NCI-H1092 (cell line): ENCODE measurements around the gene NCOR2.

Source experiments
- DNase-seq: peaks from one replicate; lab custom pipeline; 2025; lab: John Stamatoyannopoulos, UW

The NCOR2 gene

GRCh38 chr12:124576061-124576650, 8.7 kb upstream of the NCOR2 start:
- DNase-seq: no peak

- DNase-seq: no peak
Measured at GRCh38 chr12:124573839-124574786, 6.7 kb upstream of the NCOR2 start.

DNA sequence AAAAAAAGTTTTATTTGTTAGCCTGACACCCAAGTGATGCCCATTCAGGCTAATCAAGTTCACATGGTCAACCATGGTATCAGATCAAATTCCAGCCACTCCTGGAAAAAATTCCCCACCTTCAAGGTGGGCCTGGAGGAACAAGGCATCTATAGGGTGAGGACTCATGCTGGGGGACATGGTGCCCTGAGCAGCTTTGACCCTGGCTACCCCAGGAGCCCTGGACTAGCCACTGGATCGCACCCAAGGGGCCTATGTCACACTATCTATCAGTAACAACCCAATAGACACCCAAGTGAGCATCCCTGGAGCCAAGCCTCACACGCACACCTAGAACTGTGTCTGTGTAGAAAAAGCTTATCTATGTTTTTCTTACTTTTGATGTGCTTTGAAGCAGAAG, 4.1 kb upstream of the NCOR2 start:
- no peak for DNase-seq

- DNase-seq: no peak
Measured at GRCh38 chr12:124570810-124571209, 3.4 kb upstream of the NCOR2 start.

GRCh38 chr12:124569375-124570148, 2.1 kb upstream of the NCOR2 start:
- DNase-seq: no peak

- DNase-seq: no peak
Measured at GRCh38 chr12:124568431-124569374, 1.3 kb upstream of the NCOR2 start.

- peak; percentile 55 for DNase-seq
Measured at GRCh38 chr12:124567673-124568373, 411 bp upstream of the NCOR2 start.

GRCh38 chr12:124566161-124566996, 1.0 kb downstream of the NCOR2 start:
- DNase-seq: no peak

DNA sequence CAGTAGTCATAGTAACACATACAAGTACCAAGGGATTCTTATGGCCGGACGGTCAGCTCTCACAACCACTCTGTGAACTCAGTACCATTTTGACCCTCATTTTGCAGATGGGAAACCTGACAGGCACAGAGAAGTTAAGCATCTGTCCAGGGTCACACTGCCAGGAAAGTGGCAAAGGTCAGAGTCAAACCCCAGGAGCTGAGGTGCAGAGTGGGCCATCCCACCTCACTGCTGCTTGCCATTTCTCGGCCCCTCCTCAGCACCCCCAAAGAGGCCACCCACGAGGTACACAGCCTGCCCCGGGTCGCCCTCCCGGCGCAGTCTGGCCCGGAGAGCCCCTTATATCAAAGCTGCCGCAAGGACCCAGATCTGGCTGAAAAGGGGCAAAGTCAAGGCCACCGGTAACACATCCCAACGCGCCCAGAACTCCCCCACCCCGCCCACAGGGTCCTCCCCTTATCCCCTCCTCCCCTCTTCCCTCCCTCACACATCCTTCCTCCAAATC, 1.7 kb downstream of the NCOR2 start:
- DNase-seq: no peak

DNA sequence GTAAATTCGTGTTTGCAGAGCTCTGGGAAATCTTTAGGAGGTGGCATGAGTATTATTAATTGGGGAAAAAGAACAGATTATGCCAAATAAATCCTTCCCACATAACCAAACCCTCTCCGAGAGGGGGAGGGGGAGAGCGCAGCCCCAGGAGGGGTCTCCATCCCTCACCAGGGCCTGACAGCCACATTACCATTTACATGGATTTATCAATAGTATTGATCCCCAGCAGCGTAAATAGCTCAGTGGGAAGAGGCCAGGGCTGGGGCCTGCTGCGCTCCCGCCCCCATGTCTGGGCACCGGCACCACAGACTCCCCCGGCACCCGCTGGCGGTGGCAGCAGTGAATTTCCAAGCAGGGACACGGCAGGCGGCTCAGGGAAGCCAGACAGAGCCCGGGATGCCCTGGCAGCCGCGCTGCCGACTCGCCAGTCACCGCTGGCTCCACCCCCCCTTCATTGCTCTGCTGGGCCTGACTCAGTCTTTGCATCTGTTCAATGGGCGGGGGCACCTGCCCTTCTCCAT, 2.4 kb downstream of the NCOR2 start:
- no peak for DNase-seq

DNA sequence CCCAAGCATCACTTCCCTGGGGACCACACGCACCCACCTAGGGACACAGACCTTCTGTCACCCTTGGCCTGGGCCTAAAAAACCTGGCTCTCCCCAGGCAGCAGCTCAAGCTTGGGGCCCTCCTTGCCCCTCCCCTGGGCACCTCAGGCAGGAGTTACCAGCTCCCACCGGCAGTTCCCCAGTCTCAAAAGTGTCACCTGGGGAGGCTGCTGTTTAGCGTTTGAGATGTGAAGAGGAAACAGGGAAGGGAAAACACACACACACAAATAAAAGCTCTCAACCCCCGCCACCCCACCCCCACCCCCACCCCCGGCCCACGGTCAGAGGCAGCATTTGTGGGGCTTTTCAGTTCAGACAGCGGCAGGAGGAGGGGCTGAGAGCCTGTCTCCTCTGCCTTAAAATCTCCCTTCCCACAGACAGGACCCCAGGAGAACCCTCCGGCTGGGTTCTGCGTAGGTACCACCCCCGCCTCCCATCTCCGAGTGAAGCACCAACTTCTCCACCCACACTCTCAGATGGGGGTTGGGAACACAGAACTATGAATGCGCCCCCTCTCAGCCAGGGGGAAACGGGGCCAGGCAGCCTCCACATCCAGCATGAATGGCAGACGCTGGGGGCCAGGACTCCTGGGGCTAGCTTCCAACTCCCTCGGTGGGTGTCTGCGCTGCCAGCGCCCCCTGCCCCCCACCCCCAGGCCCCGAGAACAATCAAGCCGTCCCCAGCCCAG, 3.0 kb downstream of the NCOR2 start:
- no peak for DNase-seq

- DNase-seq: no peak
Measured at GRCh38 chr12:124563809-124564208, 3.6 kb downstream of the NCOR2 start.

DNA sequence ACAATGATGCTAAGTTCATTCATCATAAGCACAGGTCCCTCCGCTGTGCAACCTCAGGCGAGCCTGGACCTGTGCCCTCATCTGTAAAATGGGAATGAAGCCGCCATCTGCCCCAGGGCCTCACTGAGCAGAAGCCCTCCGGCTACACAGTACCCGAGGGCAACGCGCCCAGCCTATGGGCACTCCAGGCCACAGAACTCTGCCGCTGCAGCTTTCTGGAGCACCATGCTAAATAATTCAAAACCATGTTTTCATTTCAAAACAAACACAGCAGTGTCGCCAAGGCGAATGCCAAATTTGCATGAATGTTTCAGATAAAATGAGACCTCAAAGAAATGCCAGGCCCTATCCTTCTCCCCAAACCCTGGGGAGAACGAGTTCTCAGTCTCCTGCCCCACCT, 4.0 kb downstream of the NCOR2 start:
- DNase-seq: no peak

- DNase-seq: no peak
Measured at GRCh38 chr12:124562796-124563181, 4.6 kb downstream of the NCOR2 start.

DNA sequence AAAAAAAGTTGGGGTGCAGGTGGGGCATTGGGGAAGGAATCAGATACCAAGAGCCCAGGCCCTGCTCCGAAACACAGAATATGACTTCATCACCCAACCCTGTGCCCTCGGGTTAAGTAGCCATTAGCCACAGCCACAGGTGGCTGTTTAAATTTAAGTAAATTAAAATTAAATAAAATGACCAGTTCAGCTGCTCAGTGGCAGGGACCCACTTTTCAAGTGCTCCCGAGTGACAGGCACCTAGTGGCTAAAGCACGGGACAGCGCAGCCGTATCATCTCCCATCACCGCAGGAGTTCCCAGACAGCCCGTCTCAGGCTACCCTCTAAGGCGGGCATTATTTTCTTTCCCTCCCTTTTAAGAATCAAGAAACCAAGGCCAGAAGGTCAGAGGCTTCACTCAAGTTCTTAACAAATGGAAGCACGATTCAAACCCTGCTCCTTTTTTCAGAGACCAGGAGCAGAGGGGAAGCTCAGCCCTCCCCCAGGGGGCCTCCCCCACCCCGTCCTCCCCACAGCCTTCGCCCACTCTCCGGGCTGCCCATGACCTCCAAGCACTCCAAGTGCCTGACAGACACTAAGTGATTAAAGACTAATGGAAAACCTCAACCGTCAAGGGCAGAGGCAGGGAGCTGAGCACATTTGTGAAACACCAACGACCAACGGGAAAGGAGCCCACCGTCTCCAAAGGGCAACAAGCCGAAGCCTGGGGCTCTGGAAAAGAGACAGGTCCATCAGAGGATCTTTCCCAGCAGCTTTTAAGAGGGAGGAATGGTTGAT, 5.2 kb downstream of the NCOR2 start:
- DNase-seq: no peak

- DNase-seq: no peak
Measured at GRCh38 chr12:124561231-124561630, 6.2 kb downstream of the NCOR2 start.

GRCh38 chr12:124560146-124560890, 7.1 kb downstream of the NCOR2 start:
- DNase-seq: no peak
